Measurements from ENCODE around the gene LYSMD2.

Gene LYSMD2

DNA sequence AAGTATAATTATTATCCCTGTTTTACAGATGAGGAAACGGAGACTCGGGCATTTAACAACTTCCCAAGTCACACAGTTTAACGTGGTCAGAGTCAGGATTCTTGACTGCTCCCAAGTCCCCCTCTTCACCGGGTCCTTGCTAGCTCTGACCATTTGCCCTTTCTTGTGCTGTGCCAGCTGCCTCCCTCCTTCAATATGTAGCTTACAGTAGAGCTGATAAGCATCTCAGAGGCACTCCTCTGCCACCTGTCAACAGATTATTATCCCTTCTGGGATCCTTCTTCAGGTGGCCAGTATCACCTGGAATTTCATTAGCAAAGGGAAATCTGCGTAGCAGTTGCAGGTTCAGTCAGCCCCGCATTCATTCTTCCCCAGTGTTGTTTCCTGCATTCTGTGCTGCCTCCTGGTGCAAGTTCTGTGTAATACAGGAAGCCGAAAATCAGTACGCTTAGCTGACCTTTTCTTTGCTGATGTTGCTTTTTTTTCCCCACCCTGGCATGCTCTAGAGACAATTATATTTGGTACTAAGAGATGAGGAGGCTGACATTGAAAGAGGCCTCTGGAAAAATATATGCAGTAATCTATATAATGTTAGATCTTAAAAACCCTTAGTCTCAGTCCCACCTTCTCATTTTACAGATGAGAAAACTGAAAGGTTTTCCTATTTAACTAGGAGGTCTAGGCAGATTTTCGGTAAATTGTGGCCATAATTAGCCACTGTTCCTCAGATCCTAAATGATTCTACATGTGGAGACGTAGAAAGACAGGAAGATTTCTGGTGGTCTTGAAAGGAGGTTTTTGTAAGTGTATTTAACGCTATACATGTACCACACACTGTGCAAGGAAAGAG, 38.7 kb upstream of the LYSMD2 start:
- TF ChIP-seq, protein P1, sequence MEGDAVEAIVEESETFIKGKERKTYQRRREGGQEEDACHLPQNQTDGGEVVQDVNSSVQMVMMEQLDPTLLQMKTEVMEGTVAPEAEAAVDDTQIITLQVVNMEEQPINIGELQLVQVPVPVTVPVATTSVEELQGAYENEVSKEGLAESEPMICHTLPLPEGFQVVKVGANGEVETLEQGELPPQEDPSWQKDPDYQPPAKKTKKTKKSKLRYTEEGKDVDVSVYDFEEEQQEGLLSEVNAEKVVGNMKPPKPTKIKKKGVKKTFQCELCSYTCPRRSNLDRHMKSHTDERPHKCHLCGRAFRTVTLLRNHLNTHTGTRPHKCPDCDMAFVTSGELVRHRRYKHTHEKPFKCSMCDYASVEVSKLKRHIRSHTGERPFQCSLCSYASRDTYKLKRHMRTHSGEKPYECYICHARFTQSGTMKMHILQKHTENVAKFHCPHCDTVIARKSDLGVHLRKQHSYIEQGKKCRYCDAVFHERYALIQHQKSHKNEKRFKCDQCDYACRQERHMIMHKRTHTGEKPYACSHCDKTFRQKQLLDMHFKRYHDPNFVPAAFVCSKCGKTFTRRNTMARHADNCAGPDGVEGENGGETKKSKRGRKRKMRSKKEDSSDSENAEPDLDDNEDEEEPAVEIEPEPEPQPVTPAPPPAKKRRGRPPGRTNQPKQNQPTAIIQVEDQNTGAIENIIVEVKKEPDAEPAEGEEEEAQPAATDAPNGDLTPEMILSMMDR (IDR thresholded peaks at IDR 0.05), result peak; percentile 71
- TF ChIP-seq ZFX (IDR thresholded peaks at IDR 0.05; ENCODE audit: borderline replicate concordance), result no peak
- no peak overlapping the region for H3K27ac ChIP-seq

DNA sequence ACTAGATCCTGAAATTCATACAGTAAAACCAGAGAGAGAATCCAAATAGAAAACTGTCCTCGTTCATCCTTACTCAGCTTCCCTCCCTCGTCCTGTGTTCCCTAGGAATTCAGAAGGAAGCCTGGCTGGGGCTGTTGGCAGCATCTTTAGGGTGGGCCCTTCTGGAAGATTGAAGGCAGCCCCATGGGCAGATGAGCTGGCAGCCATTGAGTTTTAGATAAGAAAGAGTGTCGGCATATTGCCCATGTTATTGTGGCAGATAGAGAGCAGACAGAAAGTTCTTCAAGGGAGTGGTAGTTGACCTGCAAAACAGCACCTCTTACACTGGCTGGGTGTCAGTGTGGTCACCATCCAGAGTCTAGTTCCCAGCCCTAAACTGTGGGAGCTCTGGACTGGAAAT, 37.5 kb upstream of the LYSMD2 start:
- no peak for TF ChIP-seq ZFX (IDR thresholded peaks at IDR 0.05; ENCODE audit: borderline replicate concordance)
- TF ChIP-seq, protein P1 (IDR thresholded peaks at IDR 0.05), result no peak
- H3K27ac ChIP-seq, result no peak overlapping the region

DNA sequence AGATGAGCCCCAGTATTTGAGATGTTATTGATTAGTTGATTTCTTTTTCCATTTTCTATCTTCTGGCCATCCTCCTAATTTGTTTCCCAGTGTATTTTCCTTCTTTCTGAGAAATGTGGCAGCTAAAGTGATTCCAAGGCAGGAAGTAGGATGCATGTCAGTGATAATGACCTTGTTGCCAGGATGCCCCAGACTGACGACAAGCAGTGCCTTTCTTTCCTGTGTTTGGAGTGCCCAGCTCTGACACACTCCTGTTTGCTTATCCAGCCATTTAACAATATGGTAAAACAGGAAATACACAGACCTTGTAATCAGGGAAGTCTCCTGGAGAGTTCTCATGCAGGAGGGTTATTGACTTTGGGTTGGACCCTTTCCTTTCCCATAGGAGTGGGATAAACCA, 34.3 kb upstream of the LYSMD2 start:
- H3K27ac ChIP-seq, result no peak overlapping the region
- TF ChIP-seq, protein P1 (IDR thresholded peaks at IDR 0.05), result no peak
- no peak for TF ChIP-seq ZFX (IDR thresholded peaks at IDR 0.05; ENCODE audit: borderline replicate concordance)

DNA sequence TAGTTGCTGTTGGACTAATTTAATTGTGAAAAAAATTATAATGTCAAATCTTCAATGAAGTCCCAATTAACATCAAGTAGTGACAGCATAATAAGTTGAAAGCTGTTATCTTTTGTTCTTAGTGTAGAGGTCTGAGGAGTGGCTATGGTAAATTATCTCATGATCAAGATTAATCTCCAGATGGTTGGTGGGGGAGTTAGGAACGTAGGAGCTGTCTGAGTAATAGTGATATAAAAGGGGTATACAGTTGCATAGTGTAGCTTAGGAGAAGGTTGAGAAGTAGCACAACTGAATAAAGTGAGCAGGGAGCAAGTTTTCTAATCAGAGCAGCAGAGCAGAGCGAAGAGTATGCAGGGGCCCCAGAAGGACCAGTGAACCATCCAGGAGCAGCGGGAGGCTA, 33.4 kb upstream of the LYSMD2 start:
- TF ChIP-seq ZFX (IDR thresholded peaks at IDR 0.05; ENCODE audit: borderline replicate concordance), result no peak
- TF ChIP-seq, protein P1 (IDR thresholded peaks at IDR 0.05), result no peak
- H3K27ac ChIP-seq, result no peak overlapping the region

DNA sequence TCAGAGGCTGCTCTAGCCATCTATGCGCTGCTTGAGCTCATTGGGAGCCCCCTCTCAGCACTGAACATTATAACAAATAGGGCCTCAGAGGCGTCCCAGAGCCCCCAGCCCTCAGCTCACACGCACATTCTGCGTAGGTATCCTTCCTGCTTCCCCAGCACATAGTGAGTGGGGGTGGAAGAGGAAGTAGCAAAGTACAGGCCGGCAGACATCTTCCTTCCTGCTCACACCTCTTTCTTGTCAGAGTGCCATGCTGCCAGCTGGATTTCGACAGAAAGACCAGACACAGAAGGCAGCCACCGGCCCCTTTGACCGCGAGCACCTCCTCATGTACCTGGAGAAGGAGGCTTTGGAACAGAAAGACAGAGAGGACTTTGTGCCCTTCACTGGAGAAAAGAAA, 30.6 kb upstream of the LYSMD2 start:
- TF ChIP-seq, protein P1 (IDR thresholded peaks at IDR 0.05), result no peak
- no peak for TF ChIP-seq ZFX (IDR thresholded peaks at IDR 0.05; ENCODE audit: borderline replicate concordance)
- no peak overlapping the region for H3K27ac ChIP-seq

DNA sequence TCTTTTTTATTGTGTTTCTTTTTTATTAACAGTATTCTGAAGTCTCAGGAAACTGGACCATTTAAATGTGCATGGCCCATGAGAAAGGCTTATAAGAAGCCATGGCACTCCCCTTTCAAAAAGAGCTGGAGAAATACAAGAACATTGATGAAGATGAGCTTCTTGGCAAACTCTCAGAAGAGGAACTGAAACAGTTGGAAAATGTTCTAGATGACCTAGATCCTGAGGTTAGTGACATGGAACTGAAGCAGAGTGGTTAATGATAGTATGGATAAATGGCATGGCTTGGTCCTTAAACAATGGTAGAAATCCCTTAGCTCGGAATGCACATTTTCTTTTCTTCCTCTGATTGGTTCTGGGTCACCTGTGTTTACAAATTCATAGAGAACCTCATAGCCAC, 28.9 kb upstream of the LYSMD2 start:
- no peak overlapping the region for H3K27ac ChIP-seq
- no peak for TF ChIP-seq ZFX (IDR thresholded peaks at IDR 0.05; ENCODE audit: borderline replicate concordance)
- TF ChIP-seq, protein P1 (IDR thresholded peaks at IDR 0.05), result no peak

DNA sequence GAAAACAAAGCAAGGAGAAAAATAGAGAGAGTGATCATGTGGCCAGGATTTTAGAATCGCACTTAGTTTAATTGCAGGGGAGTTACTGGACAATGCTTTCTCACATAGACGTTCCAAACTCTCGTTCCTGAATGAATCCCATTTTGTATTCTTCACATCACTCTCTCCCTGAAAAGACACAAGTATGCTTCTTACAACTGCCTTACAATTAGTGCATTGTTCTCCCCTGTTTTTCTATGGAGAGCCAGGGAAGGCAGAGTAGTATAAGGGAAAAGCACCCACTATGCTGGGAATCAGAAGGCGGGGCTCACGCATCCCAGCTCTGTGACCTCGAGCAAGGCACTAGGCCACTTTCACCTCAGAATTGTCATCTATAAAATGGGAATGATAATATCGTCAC, 28.3 kb upstream of the LYSMD2 start:
- TF ChIP-seq ZFX (IDR thresholded peaks at IDR 0.05; ENCODE audit: borderline replicate concordance), result no peak
- TF ChIP-seq, protein P1 (IDR thresholded peaks at IDR 0.05), result no peak
- H3K27ac ChIP-seq, result no peak overlapping the region
